Hippocampal formation (tissue), 2 donors: ENCODE data around the gene ROBO2.
A peak's percentile ranks its signal among the peaks of the same experiment; 100 is the strongest.

Experiments used
- DNase-seq, 2 donors: peaks; one replicate each; lab custom pipeline; 2025; lab: John Stamatoyannopoulos, UW

The ROBO2 gene

GRCh38 chr3:77052733-77053670 lies 13.1 kb downstream of the ROBO2 start:
- no peak for DNase-seq

GRCh38 chr3:77053795-77054194 lies 13.9 kb downstream of the ROBO2 start:
- no peak for DNase-seq

GRCh38 chr3:77055841-77056341 lies 16.0 kb downstream of the ROBO2 start:
- DNase-seq: no peak

GRCh38 chr3:77059354-77059753 lies 19.5 kb downstream of the ROBO2 start:
- no peak for DNase-seq

GRCh38 chr3:77063423-77063822 lies 23.5 kb downstream of the ROBO2 start:
- DNase-seq: no peak

- no peak for DNase-seq
Observed at GRCh38 chr3:77065750-77066149, 25.9 kb downstream of the ROBO2 start.

- DNase-seq: no peak
Observed at GRCh38 chr3:77066829-77067228, 26.9 kb downstream of the ROBO2 start.

- no peak for DNase-seq
Observed at GRCh38 chr3:77068808-77069207, 28.9 kb downstream of the ROBO2 start.

- no peak for DNase-seq
Observed at GRCh38 chr3:77071364-77071763, 31.5 kb downstream of the ROBO2 start.

GRCh38 chr3:77071809-77072208 lies 31.9 kb downstream of the ROBO2 start:
- DNase-seq: no peak

- DNase-seq: no peak
Observed at GRCh38 chr3:77072232-77072631, 32.3 kb downstream of the ROBO2 start.

GRCh38 chr3:77078279-77078678 lies 38.4 kb downstream of the ROBO2 start:
- no peak for DNase-seq

GRCh38 chr3:77079988-77080610 lies 40.2 kb downstream of the ROBO2 start:
- DNase-seq: no peak

GRCh38 chr3:77081240-77081661 lies 41.4 kb downstream of the ROBO2 start:
- DNase-seq: peak in 1 of 2 donors; percentile 0

GRCh38 chr3:77084511-77084910 lies 44.6 kb downstream of the ROBO2 start:
- no peak for DNase-seq

GRCh38 chr3:77086408-77086807 lies 46.5 kb downstream of the ROBO2 start:
- no peak for DNase-seq

- no peak for DNase-seq
Observed at GRCh38 chr3:77091809-77092208, 51.9 kb downstream of the ROBO2 start.

- DNase-seq: no peak
Observed at GRCh38 chr3:77093101-77093500, 53.2 kb downstream of the ROBO2 start.

GRCh38 chr3:77096145-77096544 lies 56.2 kb downstream of the ROBO2 start:
- DNase-seq: no peak

GRCh38 chr3:77096966-77097890 lies 57.3 kb downstream of the ROBO2 start:
- DNase-seq: no peak

GRCh38 chr3:77102951-77103769 lies 63.3 kb downstream of the ROBO2 start:
- no peak for DNase-seq
